HK-2 (cell line): ENCODE data around the gene ORAI2.
A peak's percentile ranks its signal among the peaks of the same experiment; 100 is the strongest.
"Not testable (repeated sequence)": the region's sequence is repeated elsewhere in the genome, so short reads cannot be mapped to it uniquely, and the experiment has no call there.

ENCODE experiments used
- DNase-seq: peaks from one replicate; pipeline ENCODE4 v3.0.0-alpha.2; 2018; ENCODE audit not compliant: unreplicated experiment

The ORAI2 gene

DNA sequence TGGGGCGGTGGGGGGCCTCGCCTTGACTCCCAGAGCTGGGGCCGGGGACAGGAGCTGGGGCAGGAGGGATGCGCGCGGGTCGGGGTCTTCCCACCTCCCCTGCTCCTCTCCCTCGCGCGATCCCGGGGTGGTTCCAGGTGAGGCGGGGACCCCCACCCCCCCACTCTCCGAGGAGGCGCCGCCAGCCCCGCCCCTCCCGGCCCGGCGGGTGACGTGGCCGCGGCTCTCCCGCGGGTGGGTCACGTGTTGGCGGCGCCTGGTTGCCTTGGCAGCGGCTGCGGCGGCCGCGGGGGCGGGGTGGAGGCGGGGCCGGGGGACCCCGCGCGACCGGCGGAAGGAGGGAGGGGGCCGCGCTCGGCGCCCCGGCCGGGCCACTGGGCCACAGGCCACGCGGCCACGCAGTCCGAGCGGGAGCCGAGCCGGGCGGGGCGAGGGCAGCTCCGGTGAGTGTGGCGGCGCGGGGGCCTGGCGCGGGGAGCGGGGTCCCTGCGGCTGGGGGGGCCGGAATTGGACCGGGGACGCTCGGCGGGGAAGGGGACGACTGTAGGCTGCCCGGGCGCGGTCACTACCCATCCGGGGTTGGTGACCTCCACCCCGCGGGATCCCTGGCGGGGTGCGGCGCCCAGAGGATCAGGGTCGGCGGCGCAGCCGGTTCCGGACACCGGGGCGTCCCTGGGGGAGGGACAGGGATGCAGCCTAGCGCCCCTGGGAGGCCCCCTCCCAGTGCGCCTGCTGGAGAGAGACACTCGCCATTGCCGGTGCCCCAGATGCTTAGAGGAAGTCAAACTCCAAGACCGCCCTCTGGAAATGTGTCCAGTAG, at the start of gene ORAI2:
TSS of gene ORAI2 (plus strand) at position 357 of the 820 bp plus-strand sequence. CDS start 5,382 bp downstream, outside the sequence.
- peak; percentile 79 for DNase-seq

DNA sequence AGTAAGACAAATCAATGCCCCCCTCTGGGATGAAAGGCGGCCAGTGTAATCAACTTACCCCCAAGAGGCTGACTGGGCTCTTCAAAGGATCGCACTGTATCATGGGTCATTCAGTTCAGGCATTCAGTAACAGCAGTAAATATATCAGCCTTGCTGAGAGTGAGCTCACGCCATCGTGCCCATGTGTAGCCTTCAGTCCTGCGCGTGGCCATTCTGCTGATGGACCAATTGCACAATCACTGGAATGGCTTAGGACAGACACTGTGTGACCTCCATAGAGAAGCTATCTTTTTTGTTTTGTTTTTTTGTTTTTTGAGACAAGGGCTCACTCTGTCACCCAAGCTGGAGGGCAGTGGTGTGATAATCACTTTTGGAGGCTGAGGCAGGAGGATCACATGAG, 46.3 kb upstream of the ORAI2 start:
- DNase-seq, result no peak

DNA sequence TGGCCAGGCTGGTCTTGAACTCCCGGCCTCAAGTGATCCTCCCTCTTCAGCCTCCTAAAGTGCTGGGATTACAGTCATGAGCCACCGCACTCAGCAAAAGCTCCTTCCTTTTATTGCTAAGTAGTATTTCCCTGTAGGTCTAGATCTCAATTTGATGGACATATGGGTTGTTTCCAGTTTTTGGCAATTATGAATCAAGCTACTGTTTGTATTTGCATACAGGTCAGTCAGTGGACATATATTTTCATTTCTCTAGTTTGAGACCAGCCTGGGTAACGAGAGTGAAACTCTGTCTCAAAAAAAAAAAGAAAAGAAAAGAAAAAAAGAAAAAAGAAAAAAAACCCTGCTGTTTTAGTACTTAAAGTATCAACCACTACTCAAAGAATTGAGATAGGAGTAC, 43.6 kb upstream of the ORAI2 start:
- no peak for DNase-seq

DNA sequence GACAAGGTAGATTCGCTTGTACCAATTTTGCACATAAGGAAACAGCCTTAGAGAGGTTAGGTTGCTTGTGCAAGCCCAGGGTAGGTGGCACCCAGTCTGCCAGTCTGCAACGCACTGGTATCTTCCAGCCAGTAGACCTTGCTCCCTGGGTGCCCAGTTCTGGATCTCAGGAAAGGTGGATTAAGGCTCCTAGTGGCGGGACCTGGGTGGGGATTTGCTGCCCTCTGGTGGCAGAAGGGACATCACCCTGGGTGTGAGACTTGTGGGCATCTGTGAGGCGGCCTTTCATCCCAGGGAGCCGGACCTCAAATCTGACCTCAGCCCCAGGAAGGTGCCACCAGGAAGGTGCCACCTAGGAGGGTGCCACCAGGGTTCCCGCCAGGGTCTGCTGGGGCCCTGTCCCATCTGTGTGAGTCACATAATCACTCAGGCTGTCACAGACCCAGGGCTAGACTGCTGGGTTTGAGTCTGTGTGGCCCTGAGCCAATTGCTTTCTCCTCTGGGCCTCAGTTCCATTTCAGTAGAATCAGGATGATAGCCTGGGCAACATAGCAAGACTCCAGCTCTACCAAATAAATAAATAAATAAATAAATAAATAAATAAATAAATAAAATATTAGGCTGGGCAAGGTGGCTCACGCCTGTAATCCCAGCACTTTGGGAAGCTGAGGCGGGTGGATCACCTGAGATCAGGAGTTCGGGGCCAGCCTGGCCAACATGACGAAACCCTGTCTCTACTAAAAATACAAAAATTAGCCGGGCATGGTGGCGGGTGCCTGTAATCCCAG, 42.5 kb upstream of the ORAI2 start:
- peak; percentile 88 for DNase-seq

DNA sequence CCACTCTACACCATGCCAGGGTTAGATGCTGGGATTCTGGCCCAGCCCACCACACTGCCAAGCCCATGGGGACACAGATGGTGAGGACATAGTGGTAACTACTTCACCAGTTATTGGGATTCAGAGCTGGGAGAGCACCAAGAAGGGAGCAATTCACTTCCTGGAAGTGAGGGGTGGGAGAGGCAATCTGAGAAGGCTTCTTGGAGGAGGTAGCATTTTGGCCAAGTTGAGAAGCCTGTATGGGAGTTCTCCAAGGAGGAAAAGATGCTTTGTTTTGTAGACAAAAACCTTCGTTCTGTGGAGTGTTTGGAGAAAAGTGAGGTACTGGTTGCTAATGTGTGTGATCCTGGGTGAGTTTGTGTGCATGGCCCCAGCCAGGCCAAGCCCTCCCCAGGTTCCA, 41.0 kb upstream of the ORAI2 start:
- DNase-seq, result no peak

DNA sequence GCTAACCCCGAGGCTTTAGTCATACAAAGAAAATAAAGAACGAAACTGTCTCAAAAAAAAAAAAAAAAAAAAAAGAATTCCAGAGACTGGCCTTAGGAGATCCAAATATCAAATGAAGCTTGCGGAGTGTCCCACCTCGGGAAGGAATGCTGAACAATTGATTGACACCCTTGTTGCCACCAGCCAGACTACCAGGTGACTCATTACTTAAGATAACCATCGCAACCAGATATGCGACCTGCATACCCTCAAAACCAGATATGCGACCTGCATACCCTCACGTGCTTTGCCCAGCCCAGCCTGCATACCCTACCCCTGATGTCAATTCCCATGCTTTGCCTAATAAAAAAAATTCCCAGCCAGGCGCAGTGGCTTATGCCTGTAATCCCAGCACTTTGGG, 39.9 kb upstream of the ORAI2 start:
- no peak for DNase-seq

DNA sequence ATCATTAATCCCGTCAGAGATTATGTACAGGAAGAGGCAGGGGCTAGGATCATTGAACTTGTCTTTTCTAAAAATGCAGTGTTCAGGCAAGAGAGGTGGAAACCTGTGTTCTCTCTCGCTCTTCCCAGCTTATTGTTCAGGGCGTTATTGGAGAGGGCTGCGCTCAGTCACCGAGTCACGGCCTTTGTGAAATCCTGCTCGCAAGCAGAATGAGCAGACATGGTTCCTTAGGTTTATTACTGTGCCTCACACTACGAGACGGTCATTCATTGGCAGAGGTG, 37.8 kb upstream of the ORAI2 start:
- DNase-seq, result no peak

DNA sequence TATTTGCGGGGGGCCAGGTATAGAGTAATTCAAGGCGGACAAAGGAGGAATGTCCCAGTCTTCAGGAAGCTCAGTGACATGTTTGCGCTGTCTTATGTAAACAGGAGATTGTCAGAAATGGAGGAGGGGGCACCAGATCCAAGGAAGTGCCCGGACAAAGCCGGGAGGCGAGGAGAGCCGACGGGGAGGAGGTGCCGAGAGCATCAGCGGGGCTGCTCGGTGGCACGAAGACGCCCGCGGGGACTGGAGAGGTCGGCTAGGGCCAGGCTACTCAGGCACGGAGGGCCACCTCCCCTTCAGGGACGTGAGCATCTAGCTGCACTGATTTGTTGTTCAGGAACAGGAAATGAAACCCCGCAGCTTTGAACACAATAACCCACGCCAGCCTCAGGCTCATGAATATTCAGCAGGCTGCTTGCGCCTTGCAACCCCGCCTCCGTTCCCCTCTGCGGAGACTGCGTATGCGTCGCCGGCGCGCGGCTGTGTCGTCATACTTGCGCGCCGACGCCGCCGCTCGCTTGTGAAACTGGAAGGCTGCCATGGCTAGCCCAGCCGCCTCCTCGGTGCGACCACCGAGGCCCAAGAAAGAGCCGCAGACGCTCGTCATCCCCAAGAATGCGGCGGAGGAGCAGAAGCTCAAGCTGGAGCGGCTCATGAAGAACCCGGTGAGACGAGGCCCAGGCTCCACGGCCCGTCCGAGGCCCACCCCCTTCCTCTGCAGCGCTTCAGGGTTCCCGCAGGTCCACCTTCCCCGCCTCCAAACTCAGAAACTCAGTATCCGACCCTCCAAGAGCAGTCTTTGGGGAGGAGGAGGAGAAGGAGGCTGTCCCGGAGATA, 37.3 kb upstream of the ORAI2 start, which contains the start of gene PRKRIP1:
TSS of gene PRKRIP1 (plus strand) at position 491 of the 837 bp plus-strand sequence. CDS start at position 540, 49 bp downstream.
- DNase-seq, result peak; percentile 89

DNA sequence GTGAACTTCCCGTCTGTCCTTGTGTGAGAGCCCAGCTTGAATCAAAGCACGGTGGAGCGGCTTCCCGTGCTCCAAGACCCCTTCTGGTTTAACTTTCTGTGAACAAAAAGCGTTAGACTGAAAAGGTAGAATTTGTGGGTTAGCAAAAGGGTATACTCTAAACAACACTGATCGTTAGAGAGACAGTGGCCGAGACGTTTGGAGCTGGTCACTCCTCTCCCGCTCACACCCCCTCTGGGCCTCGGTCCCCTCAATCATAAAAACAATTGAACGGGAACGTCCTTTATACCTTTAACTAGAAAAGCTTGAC, 36.7 kb upstream of the ORAI2 start:
- DNase-seq, result no peak

DNA sequence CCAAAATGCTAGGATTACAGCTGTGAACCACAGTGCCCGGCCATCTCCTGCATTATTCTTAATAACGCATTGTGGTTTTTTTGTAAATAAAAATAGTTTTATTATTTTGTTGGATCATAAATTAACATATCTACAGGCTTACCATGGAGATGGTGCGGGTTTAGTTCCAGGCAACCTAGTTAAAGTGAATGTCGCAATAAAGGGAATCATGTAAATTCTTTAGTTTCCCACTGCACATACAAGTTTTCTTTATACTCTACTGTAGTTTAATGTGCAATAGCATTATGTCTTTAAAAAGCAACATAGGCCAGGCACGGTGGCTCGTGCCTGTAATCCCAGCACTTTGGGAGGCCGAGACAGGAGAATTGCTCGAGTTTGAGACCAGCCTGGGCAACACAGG, 34.8 kb upstream of the ORAI2 start:
- no peak for DNase-seq

DNA sequence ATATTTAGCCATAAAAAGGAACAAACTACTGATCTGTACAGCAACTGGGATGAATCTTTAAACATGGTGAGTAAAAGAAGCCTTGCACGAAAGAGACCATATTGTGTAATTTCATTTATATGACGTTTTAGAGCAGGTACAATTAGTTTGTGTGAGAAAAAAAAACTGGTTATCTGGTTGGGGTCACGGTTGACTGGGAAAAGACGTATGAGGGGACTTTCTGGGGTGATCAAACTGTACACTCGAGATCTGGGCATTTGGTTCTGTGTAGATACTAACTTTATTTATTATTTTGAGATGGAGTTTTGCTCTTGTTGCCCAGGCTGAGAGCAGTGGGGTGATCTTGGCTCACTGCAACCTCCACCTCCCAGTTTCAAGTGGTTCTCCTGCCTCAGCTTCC, 33.0 kb upstream of the ORAI2 start:
- DNase-seq, result no peak

DNA sequence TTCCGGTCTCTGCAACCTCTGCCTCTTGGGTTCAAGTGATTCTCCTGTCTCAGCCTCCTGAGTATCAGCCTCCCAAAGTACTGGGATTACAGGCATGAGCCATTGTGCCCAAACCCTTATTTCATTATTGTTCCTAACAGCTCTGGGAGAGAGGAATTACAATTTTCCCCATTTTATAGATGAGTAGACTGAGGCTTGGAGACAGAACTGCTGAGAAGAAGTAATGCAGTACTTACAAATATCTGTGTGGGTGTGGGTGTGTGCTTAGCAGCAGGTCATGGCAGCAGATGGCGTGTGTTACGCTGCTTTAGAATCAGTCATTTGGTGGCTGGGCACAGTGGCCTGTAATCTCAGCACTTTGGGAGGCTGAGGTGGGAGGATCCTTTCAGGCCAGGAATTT, 29.8 kb upstream of the ORAI2 start:
- DNase-seq, result no peak

DNA sequence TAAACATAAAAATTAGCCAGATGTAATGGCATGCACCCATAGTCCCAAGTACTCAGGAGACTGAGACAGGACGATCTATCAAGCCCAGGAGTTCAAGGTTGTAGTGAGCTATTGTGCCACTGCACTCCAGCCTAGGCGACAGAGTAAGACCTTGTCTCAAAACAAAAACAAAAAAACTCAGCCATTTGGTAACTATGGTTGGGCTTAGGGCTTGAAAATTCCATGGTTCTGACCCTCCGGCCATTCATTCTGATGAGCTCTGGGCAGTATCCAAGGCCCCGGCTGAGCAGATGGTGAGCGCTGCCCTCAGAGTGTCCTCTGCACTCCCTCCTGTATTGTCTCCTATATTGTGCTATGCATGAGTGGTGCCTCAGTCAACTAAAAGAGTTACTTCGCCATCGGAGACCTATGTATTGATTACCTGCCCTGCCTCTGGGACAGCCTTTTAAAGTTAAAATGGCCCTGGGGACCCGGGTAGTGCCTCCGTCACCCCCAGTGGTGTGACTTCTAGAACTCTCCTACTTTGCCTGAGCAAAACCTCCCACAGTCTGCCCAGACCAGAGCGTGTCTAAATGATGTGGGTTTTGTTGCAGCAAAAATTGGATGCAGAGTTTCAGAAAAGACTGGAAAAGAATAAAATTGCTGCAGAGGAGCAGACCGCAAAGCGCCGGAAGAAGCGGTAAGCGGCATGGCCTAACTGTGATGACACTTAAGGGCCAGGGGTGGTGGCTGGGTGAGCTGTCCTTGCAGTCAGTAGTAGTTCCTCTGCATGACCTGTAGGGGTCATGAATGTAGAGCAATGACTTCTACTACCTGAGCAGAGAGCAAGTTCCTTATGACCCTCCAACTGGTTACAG, 29.1 kb upstream of the ORAI2 start:
- DNase-seq, result peak; percentile 52

DNA sequence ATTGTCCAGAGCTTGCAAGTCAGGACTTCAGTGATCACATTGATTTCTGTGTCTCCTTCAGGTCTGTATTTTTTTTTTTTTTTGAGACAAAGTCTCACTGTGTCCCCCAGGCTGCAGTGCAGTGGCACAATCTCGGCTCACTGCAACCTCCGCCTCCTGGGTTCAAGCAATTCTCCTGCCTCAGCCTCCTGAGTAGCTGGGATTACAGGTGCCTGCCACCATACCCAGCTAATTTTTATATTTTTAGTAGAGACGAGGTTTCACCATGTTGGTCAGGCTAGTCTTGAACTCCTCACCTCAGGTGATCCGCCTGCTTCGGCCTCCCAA, 28.6 kb upstream of the ORAI2 start:
- DNase-seq, result not testable (repeated sequence)

DNA sequence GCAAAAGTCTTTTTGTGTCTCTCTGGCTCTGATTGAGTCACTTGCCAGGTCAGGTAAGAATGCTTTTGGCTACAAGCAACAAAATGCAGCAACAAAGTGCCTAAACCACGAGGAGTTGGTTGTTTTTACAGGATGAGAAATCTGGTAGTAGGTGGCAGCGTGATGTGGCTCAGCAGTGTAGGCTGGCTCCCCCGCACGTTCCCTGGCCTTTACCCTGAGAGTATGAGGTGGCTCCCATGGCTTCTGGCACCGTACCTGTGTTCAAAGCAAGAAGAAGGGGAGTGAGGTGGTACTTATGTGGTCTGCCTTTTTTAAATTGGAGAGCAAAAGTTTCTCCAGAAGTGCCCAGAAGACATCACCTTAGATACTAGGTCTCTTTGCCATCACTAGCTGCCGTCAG, 25.5 kb upstream of the ORAI2 start:
- no peak for DNase-seq

DNA sequence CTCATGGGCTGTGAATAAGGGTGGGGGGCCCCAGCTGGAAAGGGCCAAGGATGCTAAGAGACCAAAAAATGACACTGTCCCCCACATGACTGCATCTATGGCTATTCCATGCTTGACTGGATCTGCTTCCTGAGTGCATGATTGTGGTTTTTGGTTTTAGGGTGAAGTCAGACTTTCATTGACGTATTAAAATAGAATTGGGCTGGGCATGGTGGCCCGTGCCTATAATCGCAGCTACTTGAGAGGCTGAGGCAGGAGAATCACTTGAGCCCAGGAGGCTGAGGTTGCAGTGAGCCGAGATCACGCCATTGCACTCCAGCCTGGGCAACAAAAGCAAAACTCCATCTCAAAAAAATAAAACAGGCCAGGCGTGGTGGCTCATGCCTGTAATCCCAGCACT, 24.8 kb upstream of the ORAI2 start:
- not testable (repeated sequence) for DNase-seq

DNA sequence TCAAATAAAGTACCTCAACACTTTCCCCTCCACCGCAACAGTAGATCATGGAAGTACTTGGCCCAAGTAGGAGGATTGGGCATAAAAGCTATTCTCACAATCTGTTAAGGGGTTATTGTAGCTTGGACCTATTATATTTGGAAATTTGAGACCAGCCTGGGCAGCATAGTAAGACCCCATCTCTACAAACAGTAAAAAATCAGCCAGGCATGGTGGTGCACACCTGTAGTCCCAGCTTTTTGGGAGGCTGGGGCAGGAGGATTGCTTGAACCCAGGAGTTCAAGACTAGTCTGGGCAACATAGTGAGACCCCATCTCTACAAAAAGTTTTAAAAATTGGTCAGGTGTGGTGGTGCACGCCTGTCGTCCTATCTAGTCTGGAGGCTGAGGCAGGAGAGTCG, 24.0 kb upstream of the ORAI2 start:
- no peak for DNase-seq

DNA sequence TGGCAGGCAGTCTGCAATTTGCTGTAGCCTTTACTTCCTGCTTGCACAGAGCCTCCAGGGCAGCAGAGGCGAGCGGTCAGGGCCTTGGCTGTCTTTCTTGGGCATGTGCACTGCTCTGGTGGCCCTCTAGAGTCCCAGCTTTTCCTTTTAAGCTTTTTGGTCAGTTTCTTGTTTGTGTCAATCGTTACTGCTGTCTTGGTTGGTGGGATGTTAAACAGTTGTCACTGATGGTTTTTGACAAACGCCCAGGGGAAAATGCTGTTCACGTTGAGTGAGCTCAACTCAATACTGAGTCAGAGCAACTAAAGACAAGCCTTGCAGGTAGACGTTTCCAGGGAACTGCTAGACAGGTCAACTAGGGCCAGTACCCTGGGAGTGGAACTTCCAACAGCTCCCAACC, 23.3 kb upstream of the ORAI2 start:
- no peak for DNase-seq

DNA sequence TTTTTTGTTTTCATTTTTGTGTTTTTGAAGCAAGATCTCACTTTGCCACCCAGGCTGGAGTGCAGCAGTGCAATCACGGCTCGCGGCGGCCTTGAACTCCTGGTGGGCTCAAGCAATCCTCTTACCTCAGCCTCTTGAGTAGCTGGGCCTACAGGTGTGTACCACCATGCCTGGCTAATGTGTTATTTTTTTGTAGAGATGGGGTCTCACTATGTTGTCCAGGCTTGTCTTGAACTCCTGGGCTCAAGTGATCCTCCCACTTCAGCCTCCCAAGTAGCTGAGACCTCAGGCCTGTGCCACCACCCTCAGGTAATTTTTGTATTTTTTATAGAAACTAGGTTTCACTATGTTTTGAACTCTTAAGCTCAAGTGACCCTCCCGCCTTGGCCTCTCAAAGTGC, 22.5 kb upstream of the ORAI2 start:
- no peak for DNase-seq

DNA sequence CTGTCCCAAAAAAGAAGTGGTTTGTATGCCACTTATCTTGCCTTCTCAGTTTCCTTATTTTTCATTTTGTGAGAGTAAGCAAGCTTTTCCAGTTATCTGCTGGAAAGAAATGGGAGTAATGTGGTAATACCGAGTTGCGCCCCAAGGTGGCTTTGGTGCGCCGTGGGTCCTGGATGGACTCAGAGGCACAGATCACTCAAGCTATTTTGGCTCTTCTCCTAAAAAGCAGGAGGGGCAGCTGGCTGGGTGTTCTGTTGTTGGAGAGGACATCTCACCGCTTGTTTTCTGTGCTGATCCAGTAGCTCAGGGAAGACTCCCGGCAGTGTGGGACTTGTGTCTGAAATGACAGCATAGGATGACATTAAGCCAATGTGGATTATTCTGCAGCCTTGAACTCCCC, 20.8 kb upstream of the ORAI2 start:
- no peak for DNase-seq

DNA sequence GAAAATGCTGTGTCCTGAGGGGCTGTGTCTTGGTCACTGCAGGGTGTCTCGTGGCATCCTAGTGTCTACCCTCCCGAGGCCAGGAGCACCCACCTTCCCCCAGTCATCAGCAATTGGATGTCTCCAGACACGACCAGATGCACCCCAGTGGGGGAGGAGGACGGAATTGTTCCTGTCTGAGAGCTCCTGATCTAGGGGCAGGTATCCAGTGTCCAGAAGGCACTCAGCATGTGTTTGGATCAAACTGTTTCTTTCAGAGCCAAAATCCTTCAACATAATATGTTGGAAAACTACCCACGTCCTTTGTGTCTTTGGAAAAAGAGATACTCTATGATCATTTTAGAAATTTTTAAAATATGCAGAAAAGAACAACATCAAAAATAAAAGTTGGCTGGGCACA, 20.3 kb upstream of the ORAI2 start:
- DNase-seq, result no peak

DNA sequence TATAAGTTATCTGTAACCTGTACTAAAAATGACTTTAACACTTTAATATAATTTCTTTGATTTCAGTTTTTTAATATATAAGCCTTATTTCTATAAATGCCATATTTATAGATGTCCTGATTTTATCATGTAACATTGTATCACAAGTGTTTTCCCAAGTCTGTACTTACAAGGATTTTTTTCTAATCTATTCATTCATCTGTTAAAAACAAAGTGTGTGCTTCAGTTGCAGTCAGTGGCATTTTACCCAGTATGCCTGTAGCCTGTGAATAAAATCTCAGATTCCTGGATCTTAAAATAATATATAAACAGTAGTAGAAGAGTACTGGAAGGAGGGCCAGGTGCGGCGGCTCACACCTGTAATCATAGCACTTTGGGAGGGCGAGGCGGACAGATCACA, 19.8 kb upstream of the ORAI2 start:
- no peak for DNase-seq
